WI38 (cell line): ENCODE data around the gene ALDH4A1.

Experiments
- H3K4me3 ChIP-seq: 2 replicates; pipeline ENCODE4 v1.5.1; 2011; ENCODE audit warnings: low read depth, mild to moderate bottlenecking, control low read depth, low read length
- TF ChIP-seq, protein P1 (sequence below): IDR thresholded peaks from 2 replicates; pipeline ENCODE4 v1.5.1; 2012; ENCODE audit warnings: low read depth, mild to moderate bottlenecking, control low read depth, low read length

Gene ALDH4A1

DNA sequence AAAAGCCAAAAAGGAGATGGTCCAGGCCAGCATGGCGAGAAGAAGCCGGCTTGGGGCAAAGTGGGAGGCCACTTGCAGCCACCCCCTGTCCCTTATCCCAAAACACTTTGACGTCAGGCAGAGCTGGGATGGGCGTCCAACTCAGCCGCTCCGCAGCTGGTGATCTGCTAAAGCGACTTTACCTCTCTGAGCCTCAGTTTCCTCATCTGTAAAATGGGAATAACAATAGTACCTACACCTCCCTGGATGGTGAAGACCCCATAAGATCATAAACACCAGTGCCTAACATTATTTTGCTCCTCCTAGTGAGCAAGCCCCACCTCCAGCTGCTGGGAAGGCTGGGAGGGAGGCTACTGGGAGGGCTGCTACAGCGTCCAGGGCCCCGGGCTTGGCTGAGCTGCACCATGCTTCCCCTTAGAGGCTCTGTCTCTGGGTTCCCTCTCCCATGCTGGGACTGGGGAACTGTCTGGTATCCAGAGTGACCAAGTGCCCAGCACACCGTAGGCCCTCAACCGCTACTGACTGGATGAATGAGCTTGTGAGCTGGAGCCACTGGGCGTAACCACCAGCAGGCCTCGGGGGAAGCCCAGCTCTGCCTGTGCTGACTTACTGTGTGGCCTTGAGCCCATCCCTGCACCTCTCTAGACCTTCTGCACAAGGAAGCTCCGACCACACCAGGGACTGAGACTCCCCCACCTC, 35.8 kb upstream of the ALDH4A1 start:
- TF ChIP-seq, protein P1, sequence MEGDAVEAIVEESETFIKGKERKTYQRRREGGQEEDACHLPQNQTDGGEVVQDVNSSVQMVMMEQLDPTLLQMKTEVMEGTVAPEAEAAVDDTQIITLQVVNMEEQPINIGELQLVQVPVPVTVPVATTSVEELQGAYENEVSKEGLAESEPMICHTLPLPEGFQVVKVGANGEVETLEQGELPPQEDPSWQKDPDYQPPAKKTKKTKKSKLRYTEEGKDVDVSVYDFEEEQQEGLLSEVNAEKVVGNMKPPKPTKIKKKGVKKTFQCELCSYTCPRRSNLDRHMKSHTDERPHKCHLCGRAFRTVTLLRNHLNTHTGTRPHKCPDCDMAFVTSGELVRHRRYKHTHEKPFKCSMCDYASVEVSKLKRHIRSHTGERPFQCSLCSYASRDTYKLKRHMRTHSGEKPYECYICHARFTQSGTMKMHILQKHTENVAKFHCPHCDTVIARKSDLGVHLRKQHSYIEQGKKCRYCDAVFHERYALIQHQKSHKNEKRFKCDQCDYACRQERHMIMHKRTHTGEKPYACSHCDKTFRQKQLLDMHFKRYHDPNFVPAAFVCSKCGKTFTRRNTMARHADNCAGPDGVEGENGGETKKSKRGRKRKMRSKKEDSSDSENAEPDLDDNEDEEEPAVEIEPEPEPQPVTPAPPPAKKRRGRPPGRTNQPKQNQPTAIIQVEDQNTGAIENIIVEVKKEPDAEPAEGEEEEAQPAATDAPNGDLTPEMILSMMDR = no peak
- no peak overlapping the region for H3K4me3 ChIP-seq

DNA sequence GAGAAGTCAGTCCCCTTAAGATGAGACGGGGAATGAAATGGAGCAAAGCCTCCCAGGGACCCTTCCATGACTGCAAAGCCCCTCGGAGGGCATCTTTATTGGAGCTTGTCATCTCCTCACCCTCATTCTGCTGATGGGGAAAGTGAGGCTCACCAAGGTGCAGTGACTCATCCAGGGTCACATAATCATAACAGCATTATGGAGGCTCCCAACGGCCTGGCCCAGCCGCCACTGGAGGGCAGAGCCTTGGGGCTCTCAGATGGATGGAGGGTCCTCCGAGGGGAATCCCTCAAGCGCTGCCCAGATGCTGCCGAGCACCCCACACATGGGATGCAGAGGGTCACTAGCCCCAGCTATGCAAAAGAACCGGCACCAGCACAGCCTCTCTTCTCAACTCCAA, 35.2 kb upstream of the ALDH4A1 start:
- no peak overlapping the region for H3K4me3 ChIP-seq
- TF ChIP-seq, protein P1 = no peak

DNA sequence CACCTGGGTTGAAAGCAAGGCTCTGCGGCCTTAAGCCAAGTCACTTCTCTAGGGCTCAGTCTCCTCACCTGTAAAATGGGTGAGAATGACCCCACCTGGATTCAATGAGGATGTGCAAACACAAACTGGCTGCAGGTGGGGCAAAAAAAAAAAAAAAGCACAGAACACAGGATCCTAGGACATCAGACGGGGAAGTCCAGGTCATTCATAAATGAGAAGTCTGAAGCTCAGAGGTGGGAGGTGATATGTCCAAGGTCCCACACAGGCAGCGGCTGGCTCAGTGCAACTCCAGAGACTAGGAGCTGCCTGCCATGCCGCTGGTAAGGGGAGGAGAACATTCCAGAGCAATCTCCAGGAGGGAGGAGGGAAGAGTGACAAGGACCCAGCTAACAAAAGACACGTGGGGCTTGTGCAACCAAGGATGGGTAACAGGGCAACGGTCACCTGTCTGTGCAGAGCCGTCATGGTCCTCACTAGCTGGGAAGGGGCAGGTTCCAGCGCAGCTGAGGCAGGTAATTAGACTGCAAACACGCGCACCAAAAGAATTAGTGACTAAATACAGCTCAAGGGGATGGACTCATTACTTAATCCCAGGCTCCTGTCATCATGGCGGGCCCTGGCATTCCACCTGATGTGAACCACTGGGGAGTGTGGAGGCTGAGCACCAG, 34.6 kb upstream of the ALDH4A1 start:
- H3K4me3 ChIP-seq = no peak overlapping the region
- TF ChIP-seq, protein P1 = no peak

DNA sequence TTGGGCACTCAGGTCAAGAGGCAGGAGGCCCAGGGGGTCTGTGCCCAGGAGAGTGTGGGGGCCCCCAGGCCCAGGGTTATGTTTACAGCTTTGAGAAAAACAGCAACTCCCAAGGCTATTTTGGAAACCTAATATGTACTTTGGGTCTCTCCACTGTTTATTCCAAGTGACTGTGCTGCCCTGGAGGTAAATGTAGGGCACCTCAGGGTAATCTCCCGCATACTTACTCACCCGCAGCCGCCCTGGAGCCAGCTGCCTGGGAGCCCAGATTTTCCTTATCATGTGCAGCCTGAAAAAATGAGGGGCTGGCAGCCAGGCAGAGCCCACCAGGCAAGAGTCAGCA, 34.1 kb upstream of the ALDH4A1 start:
- no peak overlapping the region for H3K4me3 ChIP-seq
- TF ChIP-seq, protein P1 = no peak

DNA sequence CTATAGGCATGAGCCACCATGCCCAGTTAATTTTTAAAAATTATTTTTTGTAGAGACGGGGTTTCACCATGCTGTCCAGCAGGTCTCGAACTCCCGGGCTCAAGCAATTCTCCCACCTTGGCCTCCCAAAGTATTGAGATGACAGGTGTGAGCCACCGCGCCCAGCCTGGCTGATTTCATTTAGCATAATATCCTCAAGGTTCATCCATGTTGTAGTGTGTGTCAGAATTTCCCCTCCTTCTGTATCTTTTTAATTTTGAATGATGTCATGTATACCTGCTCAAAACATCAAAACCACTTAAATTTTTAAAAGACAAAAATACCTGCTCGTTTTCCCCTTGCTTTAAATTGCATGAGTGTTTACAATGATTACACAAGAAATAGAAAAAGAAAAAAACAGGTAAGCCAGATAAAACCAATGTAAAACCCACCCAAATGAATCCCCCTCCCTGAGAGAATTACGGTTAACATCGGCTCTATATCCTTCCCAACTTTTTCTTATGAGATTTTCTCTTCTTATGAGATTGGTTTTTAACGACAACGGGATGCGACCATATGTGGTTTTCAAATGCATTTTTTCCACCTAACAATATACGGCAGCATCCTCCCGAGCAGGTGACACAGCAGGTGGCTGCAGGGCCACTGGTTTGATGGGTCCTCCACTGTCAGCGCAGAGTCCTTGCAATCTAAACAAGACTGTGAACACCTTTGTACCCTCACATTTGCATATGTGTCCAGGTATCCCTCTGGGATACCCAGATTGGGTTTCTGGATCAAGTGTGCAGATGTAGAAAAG, 32.0 kb upstream of the ALDH4A1 start:
- TF ChIP-seq, protein P1 = no peak
- no peak overlapping the region for H3K4me3 ChIP-seq

DNA sequence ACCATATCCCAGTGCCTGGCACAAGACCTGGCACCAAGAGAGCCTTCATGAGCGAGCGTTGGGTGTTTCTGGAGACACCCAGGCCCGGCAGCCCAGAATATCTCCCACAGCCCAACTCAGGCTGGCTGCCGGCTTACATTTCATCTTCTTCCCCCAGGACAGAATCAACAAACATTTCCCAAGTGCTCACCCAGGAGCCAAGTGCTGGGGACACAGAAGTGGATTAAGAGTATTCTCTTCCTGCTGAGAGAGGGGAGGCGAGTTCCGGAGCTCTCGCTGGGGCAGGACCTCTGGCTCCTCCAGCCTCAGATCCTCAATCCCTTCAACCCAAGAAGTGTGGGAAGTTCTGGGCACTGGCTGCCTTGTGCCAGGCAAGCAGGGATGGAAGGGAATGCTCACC, 30.5 kb upstream of the ALDH4A1 start:
- H3K4me3 ChIP-seq = no peak overlapping the region
- TF ChIP-seq, protein P1 = no peak

DNA sequence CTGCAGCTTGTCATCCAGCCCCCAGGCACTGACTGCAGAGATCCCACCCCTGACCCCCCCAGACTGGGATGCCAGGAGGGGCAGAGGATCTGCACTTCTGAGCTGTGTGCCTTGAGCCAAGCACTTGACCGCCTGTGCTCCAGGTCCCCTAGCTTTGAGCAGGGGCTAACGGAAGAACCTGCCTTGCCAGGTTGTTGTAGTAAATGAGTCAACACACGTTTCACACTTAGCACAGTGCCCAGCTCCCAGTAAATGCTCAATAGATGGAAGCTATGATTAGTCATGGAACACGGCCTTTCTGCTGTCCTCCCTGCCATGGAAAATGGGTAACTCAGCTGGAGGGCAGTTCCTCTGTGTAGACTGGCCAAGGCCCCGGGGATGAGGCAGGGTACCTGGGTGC, 30.0 kb upstream of the ALDH4A1 start:
- TF ChIP-seq, protein P1 = no peak
- no peak overlapping the region for H3K4me3 ChIP-seq
